Measurements from ENCODE around the gene LAG3. TPM values are rescaled to one million over a fixed set of nuclear protein-coding genes. Genes with fewer than 3 reads are reported as not detected.
A peak's percentile ranks its signal among the peaks of the same experiment; 100 is the strongest.

LAG3 gene
- total RNA-seq, 2 experiments from 2014 or later: 12.0 to 13.1 TPM

DNA sequence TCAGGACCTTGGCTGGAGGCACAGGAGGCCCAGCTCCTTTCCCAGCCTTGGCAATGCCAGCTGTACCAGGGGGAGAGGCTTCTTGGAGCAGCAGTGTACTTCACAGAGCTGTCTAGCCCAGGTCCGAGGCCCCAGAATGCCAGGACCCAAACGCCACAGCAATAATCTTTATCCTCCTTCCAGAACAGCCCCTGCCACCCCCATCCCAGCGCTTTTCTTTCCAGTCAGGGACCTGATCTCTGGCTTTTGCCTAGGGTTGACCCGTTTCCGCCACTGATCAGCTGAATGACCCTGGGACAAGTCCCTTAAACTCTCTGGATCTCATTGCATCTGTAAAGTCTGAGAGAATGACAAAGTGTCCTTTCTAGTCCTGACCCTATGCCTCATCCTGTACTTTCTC, 5.1 kb downstream of the LAG3 start:
- H3K27ac Mint-ChIP-seq: no peak overlapping the region
- H3K27me3 Mint-ChIP-seq: peaks cover 5% of the 10 kb centered on the region
- ChIA-PET POLR2A (no interaction called here), CTCF (interaction anchor here (0.7 to 14.2 kb wide), 4 partner anchors 10 to 88 kb away, joined by 3 to 120 read pairs (median 16); partner anchors contain the start of genes MLF2, PTMS and ZNF384)
- H3K9me3 Mint-ChIP-seq: no peaks in the 10 kb centered on the region
- DNase-seq: no peak
- H3K4me3 Mint-ChIP-seq: no peak overlapping the region
- H3K36me3 Mint-ChIP-seq (ENCODE audit: low read depth): peaks cover 2% of the 10 kb centered on the region
- H3K4me1 Mint-ChIP-seq: peaks cover 69% of the 10 kb centered on the region

DNA sequence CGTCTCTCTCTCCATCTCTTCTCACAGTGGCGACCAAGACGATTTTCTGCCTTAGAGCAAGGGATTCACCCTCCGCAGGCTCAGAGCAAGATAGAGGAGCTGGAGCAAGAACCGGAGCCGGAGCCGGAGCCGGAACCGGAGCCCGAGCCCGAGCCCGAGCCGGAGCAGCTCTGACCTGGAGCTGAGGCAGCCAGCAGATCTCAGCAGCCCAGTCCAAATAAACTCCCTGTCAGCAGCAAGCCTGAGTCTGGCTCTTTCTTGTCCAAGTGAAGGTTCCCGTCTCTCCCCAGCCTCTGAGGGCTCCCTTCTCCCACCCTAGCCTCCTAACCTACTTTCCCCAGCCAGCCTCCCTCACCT, 5.9 kb downstream of the LAG3 start:
- Mint-ChIP-seq H3K27ac (no peak overlapping the region), H3K4me1 (peaks cover 67% of the 10 kb centered on the region), H3K36me3 (ENCODE audit: low read depth) (peaks cover 2% of the 10 kb centered on the region), H3K9me3 (no peaks in the 10 kb centered on the region), H3K27me3 (peaks cover 5% of the 10 kb centered on the region), H3K4me3 (peak overlapping the region; percentile 70)
- no peak for DNase-seq
- ChIA-PET CTCF (interaction anchor here (0.6 to 14.2 kb wide), 11 partner anchors 9 to 134 kb away, joined by 3 to 120 read pairs (median 5); partner anchors contain the start of genes CD4, MLF2, P3H3 and PTMS), POLR2A (interaction anchor here (0.6 kb wide), 1 partner anchor 89 kb away, joined by 3 read pairs; no protein-coding TSS in a partner anchor)

DNA sequence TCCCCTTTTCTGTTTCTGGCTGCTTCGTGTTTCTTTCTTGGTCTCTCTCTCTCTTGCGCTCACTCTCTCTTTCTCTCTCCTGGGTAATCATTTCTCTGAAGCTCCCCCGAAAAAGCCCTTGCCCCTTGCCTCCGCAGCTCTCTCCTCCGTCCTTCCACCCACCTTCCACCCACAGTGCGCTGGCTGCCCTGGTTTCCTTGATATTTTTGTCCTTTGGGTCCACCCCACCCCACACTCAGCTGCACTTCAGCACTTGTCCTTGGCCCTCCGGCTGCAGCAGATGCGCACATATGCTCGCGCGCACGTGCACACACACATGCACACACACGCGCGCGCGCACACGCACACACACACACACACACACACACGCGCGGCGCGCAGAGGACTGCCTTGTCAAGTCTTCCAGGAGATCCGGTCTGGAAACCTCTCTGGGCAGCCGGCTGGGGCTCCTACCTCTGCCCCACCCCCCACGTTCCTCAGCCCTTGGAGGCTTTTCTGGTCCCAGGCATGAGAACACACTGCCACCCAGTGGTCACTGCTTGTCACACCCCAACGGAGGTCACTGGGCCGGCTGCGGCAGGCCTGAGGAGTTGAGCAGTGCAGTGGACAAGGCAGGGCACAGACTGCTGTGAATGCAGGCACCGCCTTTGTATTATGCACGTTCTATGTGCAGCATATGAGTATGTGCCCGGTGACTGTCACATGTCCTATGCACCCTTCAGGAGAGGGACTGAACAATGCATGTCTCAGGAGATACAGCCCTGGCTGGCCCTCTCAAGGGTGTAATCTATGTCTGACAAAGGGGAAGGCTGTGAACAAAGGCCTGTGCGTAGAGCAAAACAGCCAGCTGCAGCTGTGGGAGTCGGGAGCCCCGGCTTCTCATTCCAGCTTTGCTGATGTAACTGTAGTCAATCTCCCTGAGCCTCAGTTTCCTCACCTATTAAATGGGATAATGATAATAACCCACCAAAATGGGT, 6.5 kb downstream of the LAG3 start:
- H3K4me3 Mint-ChIP-seq: peak overlapping the region; percentile 70
- DNase-seq: peak; percentile 93
- ChIA-PET POLR2A (interaction anchor here (0.6 kb wide), 1 partner anchor 89 kb away, joined by 3 read pairs; no protein-coding TSS in a partner anchor), CTCF (interaction anchor here (0.7 to 14.2 kb wide), 10 partner anchors 8 to 135 kb away, joined by 3 to 120 read pairs (median 6); partner anchors contain the start of genes CD4, MLF2, P3H3 and PTMS)
- no peaks in the 10 kb centered on the region for H3K9me3 Mint-ChIP-seq
- peaks cover 5% of the 10 kb centered on the region for H3K27me3 Mint-ChIP-seq
- H3K36me3 Mint-ChIP-seq (ENCODE audit: low read depth): peaks cover 2% of the 10 kb centered on the region
- peaks cover 69% of the 10 kb centered on the region for H3K4me1 Mint-ChIP-seq
- peak overlapping the region; percentile 84 for H3K27ac Mint-ChIP-seq

DNA sequence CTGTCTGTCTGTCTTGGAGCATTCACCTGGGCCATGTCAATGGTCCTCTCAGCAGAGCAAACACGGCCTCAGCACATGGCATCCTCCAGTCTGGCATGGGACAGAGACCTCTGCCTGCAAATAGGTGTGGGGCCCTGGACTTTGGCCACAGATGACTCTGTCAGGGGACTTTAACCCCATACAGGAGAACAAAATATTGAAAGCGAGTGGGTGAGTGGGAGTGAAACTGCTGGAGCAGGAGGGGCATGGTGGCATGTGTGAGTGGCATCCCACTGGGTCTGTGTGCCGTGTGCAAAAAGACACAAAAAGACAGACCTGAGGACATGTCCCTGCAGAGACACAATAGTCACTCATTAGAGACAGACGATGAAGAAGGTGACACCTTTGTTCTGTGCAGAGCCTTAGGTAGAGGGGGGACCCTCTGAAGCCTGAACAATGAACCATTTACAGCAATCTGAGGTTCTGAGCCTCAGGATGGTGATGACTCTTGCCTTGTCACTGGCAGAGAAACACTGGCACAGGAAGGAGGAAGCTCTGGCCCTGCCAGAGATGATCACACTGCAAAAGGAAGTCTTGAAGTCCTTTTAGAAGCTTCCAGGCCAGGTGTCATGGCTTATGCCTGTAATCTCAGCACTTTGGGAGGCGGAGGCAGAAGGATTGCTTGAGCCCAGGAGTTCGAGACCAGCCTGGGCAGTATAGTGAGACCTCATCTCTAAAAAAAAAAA, 7.5 kb downstream of the LAG3 start:
- Mint-ChIP-seq H3K27me3 (peaks cover 2% of the 10 kb centered on the region), H3K4me3 (no peak overlapping the region), H3K27ac (peak overlapping the region; percentile 84), H3K9me3 (no peaks in the 10 kb centered on the region), H3K36me3 (ENCODE audit: low read depth) (peaks cover 2% of the 10 kb centered on the region), H3K4me1 (peaks cover 68% of the 10 kb centered on the region)
- ChIA-PET CTCF (interaction anchor here (0.9 to 14.2 kb wide), 8 partner anchors 8 to 222 kb away, joined by 5 to 120 read pairs (median 9); partner anchors contain the start of genes CD4, LAG3, MLF2 and PTMS), POLR2A (interaction anchor here (1.2 kb wide), 1 partner anchor 10 kb away, joined by 4 read pairs; the partner anchor contains the start of gene CD4)
- no peak for DNase-seq

DNA sequence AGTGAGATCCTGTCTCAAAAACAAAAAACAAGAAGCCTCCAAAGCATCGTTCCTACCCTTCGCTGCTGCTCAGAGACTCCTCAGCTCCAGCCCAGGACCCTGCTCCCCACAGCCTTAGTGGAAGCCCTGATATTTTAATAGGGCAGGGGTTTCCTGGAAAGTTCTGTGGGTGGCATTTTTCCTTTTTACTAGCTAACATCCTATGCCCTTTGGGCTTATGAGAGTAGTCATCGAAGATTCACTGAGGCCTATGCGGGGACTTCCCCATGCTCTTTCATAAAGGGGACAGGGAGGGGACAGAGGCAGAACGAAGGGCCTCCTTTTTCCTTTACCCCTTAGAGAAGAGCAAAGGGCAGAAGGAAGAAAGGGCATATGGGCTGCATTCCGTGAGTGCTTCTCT, 8.3 kb downstream of the LAG3 start:
- H3K27me3 Mint-ChIP-seq: peaks cover 2% of the 10 kb centered on the region
- no peak overlapping the region for H3K4me3 Mint-ChIP-seq
- DNase-seq: no peak
- no peak overlapping the region for H3K27ac Mint-ChIP-seq
- POLR2A ChIA-PET: interaction anchor here (1.2 kb wide), 1 partner anchor 9 kb away, joined by 4 read pairs; the partner anchor contains the start of gene CD4
- CTCF ChIA-PET: interaction anchor here (0.6 to 14.2 kb wide), 9 partner anchors 9 to 223 kb away, joined by 3 to 120 read pairs (median 8); partner anchors contain the start of genes CD4, LAG3, MLF2 and PTMS
- peaks cover 2% of the 10 kb centered on the region for H3K36me3 Mint-ChIP-seq (ENCODE audit: low read depth)
- no peaks in the 10 kb centered on the region for H3K9me3 Mint-ChIP-seq
- peaks cover 62% of the 10 kb centered on the region for H3K4me1 Mint-ChIP-seq

DNA sequence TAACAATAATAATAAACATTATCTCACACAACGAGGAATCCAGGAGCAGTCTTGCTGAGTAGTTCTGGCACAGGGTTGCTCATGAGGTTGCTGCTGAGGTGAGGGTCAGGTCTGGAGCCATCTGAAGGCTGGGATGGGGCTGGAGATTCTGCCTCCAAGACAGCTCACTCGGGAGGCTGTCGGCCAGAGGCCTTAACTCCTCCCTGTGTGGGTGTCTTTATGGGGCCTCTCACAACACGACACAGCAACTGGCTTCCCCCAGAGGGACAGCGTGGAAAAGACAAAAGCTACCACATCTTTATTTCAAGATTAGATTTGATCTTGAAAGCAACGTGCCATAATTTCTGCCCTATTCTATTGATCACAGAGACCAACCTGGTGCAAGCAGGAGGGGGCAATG, 9.8 kb downstream of the LAG3 start:
- Mint-ChIP-seq H3K27me3 (no peaks in the 10 kb centered on the region), H3K36me3 (ENCODE audit: low read depth) (no peaks in the 10 kb centered on the region), H3K4me1 (peaks cover 68% of the 10 kb centered on the region), H3K27ac (no peak overlapping the region), H3K9me3 (no peaks in the 10 kb centered on the region), H3K4me3 (no peak overlapping the region)
- POLR2A ChIA-PET: interaction anchor here (0.7 kb wide), 1 partner anchor 11 kb away, joined by 3 read pairs; no protein-coding TSS in a partner anchor
- CTCF ChIA-PET: interaction anchor here (1.1 to 14.2 kb wide), 8 partner anchors 8 to 63 kb away, joined by 3 to 120 read pairs (median 8); partner anchors contain the start of genes MLF2 and PTMS
- no peak for DNase-seq

DNA sequence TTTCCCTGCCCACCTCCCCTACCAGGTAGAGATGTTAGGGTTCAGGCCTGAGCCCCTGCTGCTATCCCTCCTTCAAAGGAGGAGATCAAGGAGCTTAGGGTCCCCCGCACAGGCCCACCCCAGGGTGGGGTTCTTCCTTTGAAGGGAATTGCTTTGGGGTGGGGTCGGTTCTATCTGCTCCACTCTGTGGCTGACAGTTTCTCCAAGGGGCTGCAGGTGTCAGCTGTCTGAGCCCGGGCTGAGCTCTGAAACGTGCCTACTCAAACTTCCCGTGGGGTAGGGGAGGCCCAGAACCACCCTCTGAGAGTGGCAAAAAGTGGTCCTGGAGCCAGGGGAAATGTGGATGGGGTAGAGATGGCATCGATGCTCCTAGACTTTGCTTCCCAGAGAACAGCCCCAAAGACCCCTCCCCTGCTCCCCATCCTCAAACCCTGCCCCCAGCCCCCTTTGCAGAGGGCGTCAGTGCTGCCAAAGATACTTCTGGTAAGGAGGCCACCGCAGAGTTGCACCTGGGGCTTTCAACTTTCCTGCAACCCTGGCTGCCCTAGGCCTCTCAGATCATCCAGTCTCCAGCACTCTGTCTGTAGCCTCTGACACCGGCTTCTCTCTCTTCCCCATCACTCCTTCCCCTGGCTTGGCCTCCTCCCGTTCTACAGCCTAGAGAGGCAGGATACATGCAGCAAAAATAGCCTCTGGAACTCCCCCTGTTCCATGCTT, 10.7 kb downstream of the LAG3 start:
- DNase-seq: no peak
- Mint-ChIP-seq H3K36me3 (ENCODE audit: low read depth) (no peaks in the 10 kb centered on the region), H3K27ac (peak overlapping the region; percentile 82), H3K9me3 (no peaks in the 10 kb centered on the region), H3K27me3 (no peaks in the 10 kb centered on the region), H3K4me1 (peaks cover 71% of the 10 kb centered on the region), H3K4me3 (no peak overlapping the region)
- CTCF ChIA-PET: interaction anchor here (1.5 to 14.2 kb wide), 6 partner anchors 9 to 62 kb away, joined by 3 to 120 read pairs (median 8); partner anchors contain the start of gene PTMS
- POLR2A ChIA-PET: no interaction called here

DNA sequence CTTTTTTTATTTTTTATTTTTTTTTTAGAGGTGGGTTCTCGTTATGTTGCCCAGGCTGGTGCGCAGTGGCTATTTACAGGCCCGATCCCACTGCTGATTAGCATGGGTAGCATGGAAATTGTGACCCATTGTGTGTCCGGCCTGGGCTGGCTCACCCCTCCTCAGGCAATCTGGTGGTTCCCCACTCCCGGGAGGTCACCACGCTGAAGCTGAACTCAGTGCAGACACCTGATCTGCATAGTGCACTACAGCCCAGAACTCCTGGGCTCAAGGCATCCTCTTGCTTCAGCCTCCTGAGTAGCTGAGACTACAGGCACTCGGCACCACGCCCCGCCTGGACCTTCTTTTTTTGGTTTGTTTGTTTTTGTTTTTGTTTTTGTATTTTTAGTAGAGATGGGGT, 11.5 kb downstream of the LAG3 start:
- Mint-ChIP-seq H3K4me3 (no peak overlapping the region), H3K9me3 (no peaks in the 10 kb centered on the region), H3K27ac (no peak overlapping the region), H3K4me1 (peaks cover 72% of the 10 kb centered on the region), H3K27me3 (no peaks in the 10 kb centered on the region), H3K36me3 (ENCODE audit: low read depth) (no peaks in the 10 kb centered on the region)
- POLR2A ChIA-PET: no interaction called here
- DNase-seq: no peak
- CTCF ChIA-PET: interaction anchor here (1.2 to 14.2 kb wide), 7 partner anchors 8 to 51 kb away, joined by 4 to 120 read pairs (median 7); partner anchors contain the start of genes MLF2 and PTMS

DNA sequence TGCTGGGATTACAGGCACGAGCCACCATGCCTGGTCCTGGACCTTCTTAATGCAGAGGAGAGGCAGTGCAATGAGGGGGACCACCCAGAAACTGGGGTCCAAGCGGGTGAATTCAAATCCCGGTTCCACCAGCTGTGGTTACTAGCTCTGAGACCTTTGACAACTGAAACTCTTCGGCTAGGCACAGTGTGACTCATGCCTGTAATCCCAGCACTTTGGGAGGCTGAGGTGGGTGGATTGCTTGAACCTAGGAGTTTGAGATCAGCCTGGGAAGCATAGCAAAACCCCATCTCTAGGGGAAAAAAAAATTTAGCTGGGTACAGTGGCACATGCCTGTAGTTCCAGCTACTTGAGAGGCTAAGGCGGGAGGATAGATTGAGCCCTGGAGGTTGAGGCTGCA, 12.0 kb downstream of the LAG3 start:
- H3K27ac Mint-ChIP-seq: no peak overlapping the region
- no peak for DNase-seq
- no peaks in the 10 kb centered on the region for H3K36me3 Mint-ChIP-seq (ENCODE audit: low read depth)
- H3K4me1 Mint-ChIP-seq: peaks cover 72% of the 10 kb centered on the region
- ChIA-PET CTCF (interaction anchor here (1.2 to 14.2 kb wide), 6 partner anchors 8 to 50 kb away, joined by 4 to 120 read pairs (median 6); partner anchors contain the start of genes MLF2 and PTMS), POLR2A (no interaction called here)
- H3K4me3 Mint-ChIP-seq: no peak overlapping the region
- no peaks in the 10 kb centered on the region for H3K9me3 Mint-ChIP-seq
- no peaks in the 10 kb centered on the region for H3K27me3 Mint-ChIP-seq

DNA sequence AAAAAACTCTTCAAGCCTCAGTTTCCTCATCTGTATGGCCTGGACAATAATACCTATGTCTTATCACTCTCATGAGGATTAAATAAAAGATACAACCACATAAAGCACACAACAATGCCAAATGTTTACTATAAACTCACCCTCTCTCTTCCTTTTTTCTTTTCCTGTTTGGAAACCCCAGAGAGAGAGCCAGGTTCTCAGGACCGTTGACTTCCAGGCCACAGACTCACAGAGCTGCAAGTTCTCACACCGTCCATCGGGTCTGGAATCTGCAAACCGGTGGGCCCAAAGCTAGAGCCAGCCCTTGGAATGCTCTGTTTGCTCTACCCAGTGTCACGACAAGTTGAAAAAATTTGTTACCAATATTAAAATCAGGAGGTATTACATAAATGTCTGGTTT, 12.4 kb downstream of the LAG3 start:
- no peak for DNase-seq
- H3K9me3 Mint-ChIP-seq: no peaks in the 10 kb centered on the region
- H3K36me3 Mint-ChIP-seq (ENCODE audit: low read depth): peaks cover 2% of the 10 kb centered on the region
- H3K4me3 Mint-ChIP-seq: no peak overlapping the region
- H3K4me1 Mint-ChIP-seq: peaks cover 68% of the 10 kb centered on the region
- no peak overlapping the region for H3K27ac Mint-ChIP-seq
- ChIA-PET POLR2A (no interaction called here), CTCF (interaction anchor here (0.6 to 14.2 kb wide), 7 partner anchors 7 to 60 kb away, joined by 3 to 120 read pairs (median 6); partner anchors contain the start of genes MLF2 and PTMS)
- H3K27me3 Mint-ChIP-seq: no peaks in the 10 kb centered on the region

DNA sequence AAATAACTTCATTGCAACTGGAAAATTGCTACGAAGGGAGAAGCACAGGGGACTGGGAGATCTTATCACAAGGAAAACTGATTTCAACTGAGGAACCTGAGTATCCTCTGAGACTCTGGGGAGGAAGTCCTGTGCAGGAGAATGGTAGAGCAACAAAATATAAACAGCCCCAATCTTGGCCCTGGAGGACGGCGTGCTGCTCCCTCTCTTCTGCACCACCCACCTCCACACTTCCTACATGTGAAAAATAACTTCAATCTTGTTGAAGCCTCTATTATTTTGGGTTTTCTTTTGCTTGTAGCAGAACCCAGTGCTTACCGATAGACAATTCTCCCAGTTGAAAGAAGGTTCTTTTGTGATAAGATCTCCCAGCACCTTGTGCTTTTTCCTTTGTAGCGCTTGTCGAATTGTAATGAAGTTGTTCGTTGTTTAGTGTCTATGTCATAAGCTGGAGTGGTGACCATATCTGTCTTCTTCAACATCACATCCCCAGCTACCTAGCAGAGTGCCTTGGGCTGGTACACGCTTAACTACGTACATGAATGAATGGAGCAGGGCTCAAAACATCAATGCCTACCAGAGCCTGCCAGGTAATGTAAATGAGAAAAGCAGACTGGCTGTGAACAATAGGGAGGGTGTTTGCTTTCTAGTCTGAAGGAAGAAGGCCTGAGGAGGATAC, 14.2 kb downstream of the LAG3 start:
- CTCF ChIA-PET: interaction anchor here (0.6 to 14.2 kb wide), 9 partner anchors 8 to 157 kb away, joined by 3 to 120 read pairs (median 3); partner anchors contain the start of genes C12orf57, COPS7A, PTMS and RNU7-1
- peaks cover 5% of the 10 kb centered on the region for H3K36me3 Mint-ChIP-seq (ENCODE audit: low read depth)
- peak overlapping the region; percentile 89 for H3K27ac Mint-ChIP-seq
- no peak for DNase-seq
- POLR2A ChIA-PET: no interaction called here
- no peaks in the 10 kb centered on the region for H3K27me3 Mint-ChIP-seq
- no peaks in the 10 kb centered on the region for H3K9me3 Mint-ChIP-seq
- peak overlapping the region; percentile 18 for H3K4me3 Mint-ChIP-seq
- peaks cover 58% of the 10 kb centered on the region for H3K4me1 Mint-ChIP-seq
